ENCODE data around the gene PLEKHH3.

PLEKHH3 gene

GRCh38 chr17:42618442-42619150 is 58.2 kb downstream of the PLEKHH3 start:
- H3K9me3 Mint-ChIP-seq, result no peaks in the 10 kb centered on the region
- H3K27ac Mint-ChIP-seq, result no peak overlapping the region
- H3K27me3 Mint-ChIP-seq (ENCODE audit: low read depth), result peaks cover 2% of the 10 kb centered on the region
- DNase-seq (ENCODE audit: low spot score), result no peak
- no peak overlapping the region for H3K4me3 Mint-ChIP-seq
- H3K4me1 Mint-ChIP-seq (ENCODE audit: low read depth), result peaks cover 3% of the 10 kb centered on the region
- peaks cover 20% of the 10 kb centered on the region for H3K36me3 Mint-ChIP-seq (ENCODE audit: low read depth)

GRCh38 chr17:42617956-42618431 is 58.8 kb downstream of the PLEKHH3 start:
- no peak overlapping the region for H3K4me3 Mint-ChIP-seq

More at GRCh38 chr17:42617956-42618431, 58.8 kb downstream of the PLEKHH3 start:
- Mint-ChIP-seq H3K9me3 (no peaks in the 10 kb centered on the region), H3K36me3 (ENCODE audit: low read depth) (peaks cover 23% of the 10 kb centered on the region), H3K27ac (no peak overlapping the region), H3K27me3 (ENCODE audit: low read depth) (no peaks in the 10 kb centered on the region), H3K4me1 (ENCODE audit: low read depth) (peaks cover 3% of the 10 kb centered on the region)
- DNase-seq (ENCODE audit: low spot score), result no peak
